ENCODE measurements around the gene MAP2K7. TPM values are rescaled to one million over a fixed set of nuclear protein-coding genes. Genes with fewer than 3 reads are reported as not detected.
"Not testable (repeated sequence)": the region's sequence is repeated elsewhere in the genome, so short reads cannot be mapped to it uniquely, and the experiment has no call there.

MAP2K7 gene
- total and polyA plus RNA-seq, 2 donors = 8.0 to 45.4 TPM

DNA sequence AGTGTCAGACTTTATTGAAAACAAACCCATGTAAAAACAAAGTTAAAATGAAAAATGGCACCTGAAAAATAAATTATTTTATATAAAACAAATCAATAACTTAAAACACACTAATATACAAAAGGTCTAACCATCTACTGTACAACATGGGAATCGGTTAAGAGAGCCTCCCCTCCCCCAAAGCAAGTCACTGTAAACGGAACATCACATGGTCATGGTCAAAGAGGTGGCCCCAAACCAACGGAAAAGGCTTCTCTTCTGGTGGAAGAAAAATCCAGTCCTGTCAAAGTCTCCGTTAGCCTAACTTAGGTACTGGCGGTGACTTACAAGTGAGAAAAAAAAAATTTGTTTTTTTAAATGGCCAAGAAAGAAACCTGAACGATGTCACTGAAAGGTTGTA, 55.5 kb downstream of the MAP2K7 start:
- 38% methylated on average over 6 of the region's 6 CpGs for WGBS
- Histone ChIP-seq H3K36me3 (ENCODE audit: control insufficient read depth in 2 of 2, insufficient read depth in 2 of 2, low read length in 1 of 2) (peaks cover 45 to 58% of the 10 kb centered on the region in 2 donors), H3K4me3 (ENCODE audit: low read length in 2 of 2) (no peak overlapping the region), H3K27ac (ENCODE audit: low read depth in 1 of 2, low read length in 1 of 2) (no peak overlapping the region), H3K4me1 (ENCODE audit: control insufficient read depth in 2 of 2, insufficient read depth in 2 of 2, low read length in 2 of 2) (no peaks in the 10 kb centered on the region), H3K27me3 (ENCODE audit: control insufficient read depth in 2 of 2, insufficient read depth in 1 of 2, low read length in 1 of 2) (no peaks in the 10 kb centered on the region), H3K9me3 (ENCODE audit: control insufficient read depth in 2 of 2, insufficient read depth in 1 of 2, low read length in 1 of 2) (peaks cover 0 to 1% of the 10 kb centered on the region in 2 donors)
- no peak for DNase-seq (ENCODE audit: low read depth in 6 of 9, low spot score in 9 of 9)

DNA sequence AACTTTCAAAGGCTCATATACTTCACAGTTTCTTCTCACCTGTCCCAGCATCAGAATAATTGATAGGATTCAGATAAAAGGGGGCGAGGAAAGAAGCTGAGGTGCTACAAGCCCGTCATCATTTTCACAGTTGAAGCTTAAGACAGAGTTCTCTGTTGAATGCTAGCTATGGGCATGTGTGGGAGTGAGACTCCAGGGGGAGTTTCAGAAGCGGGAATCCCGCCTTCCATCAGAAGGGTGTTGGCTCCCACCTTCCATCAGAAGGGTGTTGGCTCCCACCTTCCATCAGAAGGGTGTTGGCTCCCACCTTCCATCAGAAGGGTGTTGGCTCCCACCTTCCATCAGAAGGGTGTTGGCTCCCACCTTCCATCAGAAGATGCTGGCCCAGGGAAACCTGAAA, 57.4 kb downstream of the MAP2K7 start:
- H3K36me3 ChIP-seq (ENCODE audit: control insufficient read depth in 2 of 2, insufficient read depth in 2 of 2, low read length in 1 of 2) = peaks cover 59 to 75% of the 10 kb centered on the region in 2 donors
- not testable (repeated sequence) for H3K4me1 ChIP-seq (ENCODE audit: control insufficient read depth in 2 of 2, insufficient read depth in 2 of 2, low read length in 2 of 2); H3K27me3 ChIP-seq (ENCODE audit: control insufficient read depth in 2 of 2, insufficient read depth in 1 of 2, low read length in 1 of 2); H3K9me3 ChIP-seq (ENCODE audit: control insufficient read depth in 2 of 2, insufficient read depth in 1 of 2, low read length in 1 of 2); DNase-seq (ENCODE audit: low read depth in 6 of 9, low spot score in 9 of 9); H3K27ac ChIP-seq (ENCODE audit: low read depth in 1 of 2, low read length in 1 of 2); H3K4me3 ChIP-seq (ENCODE audit: low read length in 2 of 2)
- WGBS = 98% methylated on average over 4 of the region's 4 CpGs

DNA sequence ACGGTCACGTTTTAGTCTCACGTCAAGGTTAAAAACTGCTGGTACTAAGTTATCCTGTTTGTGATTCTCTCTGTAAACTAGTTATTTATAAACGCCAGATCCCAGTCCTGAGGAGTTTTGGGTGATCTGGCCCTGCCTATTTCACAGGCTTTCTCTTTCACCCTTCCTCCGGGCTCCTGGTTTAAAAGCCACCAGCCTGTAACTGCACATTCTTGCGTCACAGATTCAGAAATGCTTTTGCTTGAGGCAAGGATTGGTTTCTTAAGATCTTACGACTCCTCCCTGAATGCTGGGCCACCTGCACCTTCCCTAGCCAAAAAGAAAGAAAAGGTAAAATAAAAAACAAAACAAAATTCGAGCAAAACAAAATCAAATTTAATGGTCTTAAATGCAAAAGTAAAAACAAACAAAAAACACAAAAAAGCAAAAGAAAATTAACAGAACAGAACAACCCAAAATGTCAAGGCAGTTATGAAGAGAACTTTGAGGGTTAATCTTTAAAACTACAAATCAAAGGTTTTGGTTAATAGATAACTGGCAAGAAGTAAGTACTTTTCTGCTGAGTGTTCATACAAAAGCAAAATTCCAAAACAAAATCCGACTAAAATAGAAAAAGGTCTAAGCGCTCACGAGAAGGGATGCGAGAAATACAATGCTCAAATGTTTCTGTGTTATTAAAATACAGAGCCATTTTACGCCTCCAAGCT, 58.4 kb downstream of the MAP2K7 start:
- no peak overlapping the region for H3K4me3 ChIP-seq (ENCODE audit: low read length in 2 of 2)
- H3K36me3 ChIP-seq (ENCODE audit: control insufficient read depth in 2 of 2, insufficient read depth in 2 of 2, low read length in 1 of 2) = peaks cover 67 to 85% of the 10 kb centered on the region in 2 donors
- 97% methylated on average over 13 of the region's 13 CpGs for WGBS
- H3K27ac ChIP-seq (ENCODE audit: low read depth in 1 of 2, low read length in 1 of 2) = no peak overlapping the region
- no peaks in the 10 kb centered on the region for H3K27me3 ChIP-seq (ENCODE audit: control insufficient read depth in 2 of 2, insufficient read depth in 1 of 2, low read length in 1 of 2)
- no peaks in the 10 kb centered on the region for H3K4me1 ChIP-seq (ENCODE audit: control insufficient read depth in 2 of 2, insufficient read depth in 2 of 2, low read length in 2 of 2)
- DNase-seq (ENCODE audit: low read depth in 6 of 9, low spot score in 9 of 9) = no peak
- peaks cover 0 to 1% of the 10 kb centered on the region in 2 donors for H3K9me3 ChIP-seq (ENCODE audit: control insufficient read depth in 2 of 2, insufficient read depth in 1 of 2, low read length in 1 of 2)

DNA sequence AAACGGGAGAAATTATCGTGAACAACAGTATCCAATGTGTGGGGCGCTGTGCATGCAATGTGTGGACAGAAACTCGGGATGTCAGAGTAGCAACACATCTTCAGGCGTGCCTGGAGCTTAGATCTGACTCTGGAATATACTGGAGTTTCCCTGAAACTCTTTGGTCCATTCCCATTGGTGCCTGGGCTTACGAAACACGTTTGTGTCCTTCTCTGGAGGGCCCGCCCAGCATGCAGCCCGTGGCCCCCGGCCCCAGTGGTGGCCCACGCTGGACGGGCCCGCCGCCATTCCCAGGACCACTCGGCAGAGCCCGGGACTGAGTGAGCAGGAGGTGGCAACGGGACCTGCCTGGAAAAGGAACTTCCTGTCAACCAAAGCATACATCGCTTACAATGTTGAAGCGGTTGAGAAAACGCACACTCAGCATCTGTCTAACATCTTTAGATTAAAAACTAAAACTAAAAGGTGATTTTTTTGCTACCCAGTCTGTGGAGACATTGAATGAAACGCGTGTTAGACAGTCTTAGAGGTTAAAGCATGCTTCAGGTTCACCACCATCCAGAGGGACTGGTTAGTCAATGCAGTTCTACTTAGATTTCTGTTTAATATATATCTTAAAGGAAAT, 59.1 kb downstream of the MAP2K7 start:
- H3K27me3 ChIP-seq (ENCODE audit: control insufficient read depth in 2 of 2, insufficient read depth in 1 of 2, low read length in 1 of 2) = no peaks in the 10 kb centered on the region
- 97% methylated on average over 22 of the region's 22 CpGs for WGBS
- no peak overlapping the region for H3K4me3 ChIP-seq (ENCODE audit: low read length in 2 of 2)
- H3K9me3 ChIP-seq (ENCODE audit: control insufficient read depth in 2 of 2, insufficient read depth in 1 of 2, low read length in 1 of 2) = peaks cover 0 to 1% of the 10 kb centered on the region in 2 donors
- no peaks in the 10 kb centered on the region for H3K4me1 ChIP-seq (ENCODE audit: control insufficient read depth in 2 of 2, insufficient read depth in 2 of 2, low read length in 2 of 2)
- no peak for DNase-seq (ENCODE audit: low read depth in 6 of 9, low spot score in 9 of 9)
- no peak overlapping the region for H3K27ac ChIP-seq (ENCODE audit: low read depth in 1 of 2, low read length in 1 of 2)
- H3K36me3 ChIP-seq (ENCODE audit: control insufficient read depth in 2 of 2, insufficient read depth in 2 of 2, low read length in 1 of 2) = peaks cover 73 to 87% of the 10 kb centered on the region in 2 donors

DNA sequence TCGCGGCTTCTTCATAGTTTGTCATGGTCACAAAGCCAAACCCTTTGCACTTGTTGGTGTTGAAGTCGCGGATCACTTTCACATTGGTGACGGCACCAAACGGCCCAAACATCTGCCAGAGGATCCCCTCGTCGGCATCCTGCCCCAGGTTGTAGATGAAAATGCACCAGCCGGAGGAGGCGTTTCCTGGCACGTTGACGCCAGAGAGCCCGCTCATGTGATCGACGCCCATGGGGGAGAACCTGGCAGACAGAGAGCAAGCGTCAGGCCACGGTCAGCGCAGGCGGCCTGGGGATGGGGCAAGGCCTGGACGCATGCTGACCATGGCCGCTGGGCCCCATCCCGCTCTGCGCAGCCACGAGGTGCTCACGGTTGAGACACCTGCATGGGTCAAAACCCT, 59.9 kb downstream of the MAP2K7 start:
- Histone ChIP-seq H3K9me3 (ENCODE audit: control insufficient read depth in 2 of 2, insufficient read depth in 1 of 2, low read length in 1 of 2) (peaks cover 0 to 1% of the 10 kb centered on the region in 2 donors), H3K27me3 (ENCODE audit: control insufficient read depth in 2 of 2, insufficient read depth in 1 of 2, low read length in 1 of 2) (no peaks in the 10 kb centered on the region), H3K4me1 (ENCODE audit: control insufficient read depth in 2 of 2, insufficient read depth in 2 of 2, low read length in 2 of 2) (no peaks in the 10 kb centered on the region), H3K27ac (ENCODE audit: low read depth in 1 of 2, low read length in 1 of 2) (no peak overlapping the region), H3K36me3 (ENCODE audit: control insufficient read depth in 2 of 2, insufficient read depth in 2 of 2, low read length in 1 of 2) (peaks cover 74 to 87% of the 10 kb centered on the region in 2 donors), H3K4me3 (ENCODE audit: low read length in 2 of 2) (no peak overlapping the region)
- DNase-seq (ENCODE audit: low read depth in 6 of 9, low spot score in 9 of 9) = no peak
- 98% methylated on average over 25 of the region's 25 CpGs for WGBS

Other genes with a start within 250 kb of the MAP2K7 start
- 9.5 TPM for gene RETN, start 234.8 kb upstream of the MAP2K7 start, total RNA-seq
- gene RETN, start 234.8 kb upstream of the MAP2K7 start, polyA plus RNA-seq = 33.1 TPM
- 0.28 TPM for gene MCEMP1, start 226.8 kb upstream of the MAP2K7 start, total RNA-seq
- gene MCEMP1, start 226.8 kb upstream of the MAP2K7 start, polyA plus RNA-seq = 1.6 TPM
- 108 TPM for gene TRAPPC5, start 223.0 kb upstream of the MAP2K7 start, total RNA-seq
- 59.5 TPM for gene TRAPPC5, start 223.0 kb upstream of the MAP2K7 start, polyA plus RNA-seq
- 3.1 TPM for gene FCER2, start 201.7 kb upstream of the MAP2K7 start, total RNA-seq
- gene FCER2, start 201.7 kb upstream of the MAP2K7 start, polyA plus RNA-seq = 14.4 TPM
- gene CLEC4G, start 171.8 kb upstream of the MAP2K7 start, total RNA-seq = 0.52 TPM
- 3.2 TPM for gene CLEC4G, start 171.8 kb upstream of the MAP2K7 start, polyA plus RNA-seq
- 3.4 TPM for gene CD209, start 156.3 kb upstream of the MAP2K7 start, total RNA-seq
- gene CD209, start 156.3 kb upstream of the MAP2K7 start, polyA plus RNA-seq = 8.5 TPM
- gene CLEC4M, start 140.6 kb upstream of the MAP2K7 start, total RNA-seq = 0.19 TPM
- gene CLEC4M, start 140.6 kb upstream of the MAP2K7 start, polyA plus RNA-seq = 0.50 TPM
- gene EVI5L, start 73.7 kb upstream of the MAP2K7 start, total RNA-seq = 4.9 TPM
- 7.6 TPM for gene EVI5L, start 73.7 kb upstream of the MAP2K7 start, polyA plus RNA-seq
- gene PRR36, start 29.5 kb upstream of the MAP2K7 start, total RNA-seq = 0.09 TPM
- 0.16 TPM for gene PRR36, start 29.5 kb upstream of the MAP2K7 start, polyA plus RNA-seq
- 0.05 TPM for gene LRRC8E, start 15.4 kb upstream of the MAP2K7 start, total RNA-seq
- 0.27 TPM for gene LRRC8E, start 15.4 kb upstream of the MAP2K7 start, polyA plus RNA-seq
- gene TGFBR3L, start 11.0 kb downstream of the MAP2K7 start, total RNA-seq = 0.19 TPM
- 0.05 TPM for gene TGFBR3L, start 11.0 kb downstream of the MAP2K7 start, polyA plus RNA-seq
- gene SNAPC2, start 16.5 kb downstream of the MAP2K7 start, total RNA-seq = 6.4 TPM
- 16.0 TPM for gene SNAPC2, start 16.5 kb downstream of the MAP2K7 start, polyA plus RNA-seq
- 0.33 TPM for gene CTXN1, start 22.3 kb downstream of the MAP2K7 start, total RNA-seq
- 0.82 TPM for gene CTXN1, start 22.3 kb downstream of the MAP2K7 start, polyA plus RNA-seq
- 28.1 TPM for gene TIMM44, start 39.8 kb downstream of the MAP2K7 start, total RNA-seq
- 41.8 TPM for gene TIMM44, start 39.8 kb downstream of the MAP2K7 start, polyA plus RNA-seq
- gene ELAVL1, start 101.8 kb downstream of the MAP2K7 start, total RNA-seq = 45.6 TPM
- gene ELAVL1, start 101.8 kb downstream of the MAP2K7 start, polyA plus RNA-seq = 20.8 TPM
- 287 TPM for gene CCL25, start 148.9 kb downstream of the MAP2K7 start, total RNA-seq
- 33.4 TPM for gene CCL25, start 148.9 kb downstream of the MAP2K7 start, polyA plus RNA-seq
- gene FBN3, start 245.7 kb downstream of the MAP2K7 start, total RNA-seq = 0.61 TPM
- 0.16 TPM for gene FBN3, start 245.7 kb downstream of the MAP2K7 start, polyA plus RNA-seq